H1 (cell line): ENCODE results near the gene BCL2L1. TPM values are rescaled to one million over a fixed set of nuclear protein-coding genes. Genes with fewer than 3 reads are reported as not detected.

Source experiments
- BACH1 ChIP-seq: IDR thresholded peaks from 2 replicates; pipeline ENCODE4 v1.6.1; 2012; ENCODE audit warnings: low read length, improper control_type of control experiment
- CBX8 ChIP-seq: fragments of 300-800, 300-1000 bp; sonication (generic); IDR thresholded peaks from 2 replicates; pipeline ENCODE4 v1.7.1; 2016; ENCODE audit warnings: low read depth, low read length, borderline replicate concordance
- CHD2 ChIP-seq: IDR thresholded peaks from 2 replicates; pipeline ENCODE4 v1.6.1; 2012; ENCODE audit warnings: low read length, improper control_type of control experiment
- GABPA ChIP-seq: IDR thresholded peaks from 2 replicates; pipeline ENCODE4 v1.6.1; 2011; ENCODE audit warnings: mild to moderate bottlenecking, low read length, moderate library complexity, borderline replicate concordance; ENCODE audit not compliant: insufficient read depth
- HDAC6 ChIP-seq: IDR thresholded peaks from one replicate; pipeline ENCODE4 v1.7.1; 2012; ENCODE audit warnings: low read depth, mild to moderate bottlenecking, inconsistent platforms, low read length, moderate library complexity
- SIRT6 ChIP-seq: IDR thresholded peaks from one replicate; pipeline ENCODE4 v1.7.1; 2012; ENCODE audit warnings: low read length, inconsistent platforms
- SUZ12 ChIP-seq: fragments of 200-600 bp; sonication (generic); IDR thresholded peaks from 2 replicates; pipeline ENCODE4 v1.6.1; 2012; ENCODE audit warnings: mild to moderate bottlenecking, inconsistent platforms, low read length, moderate library complexity, mixed read lengths
- TEAD4 ChIP-seq: IDR thresholded peaks from 2 replicates; pipeline ENCODE4 v1.6.1; 2012; ENCODE audit warnings: low read depth, low read length, inconsistent platforms, mixed read lengths
- YY1 ChIP-seq: IDR thresholded peaks from 2 replicates; pipeline ENCODE4 v1.6.1; 2011; ENCODE audit warnings: low read depth, mild to moderate bottlenecking, low read length
- ZNF274 ChIP-seq: IDR thresholded peaks from 2 replicates; pipeline ENCODE4 v1.7.0; 2012; ENCODE audit warnings: low read length, borderline replicate concordance; ENCODE audit errors: extremely low read depth
- polyA plus RNA-seq, 7 experiments: library from polyadenylated mRNA; depleted of rRNA in 3 of 7; stranded (reverse) in 5 of 7; unstranded in 2 of 7; fragments of >200 nt in 5 of 7; fragments of 200-250 nt in 2 of 7; gene quantifications; 1 replicate in 5 of 7; 2 replicates in 1 of 7; 4 replicates in 1 of 7; pipeline versions ENCODE4 v1.2.1 to v1.2.3, GENCODE V29; 2011 to 2013; ENCODE audit warnings: missing spikeins in 2 of 7, mixed read lengths in 2 of 7
- total RNA-seq: library from RNA; stranded (reverse); fragmentation: NEBNext Ultra II Directional; extraction: Animal tissue kit (Norgen Biotek cat#: 25700); gene quantifications from 2 replicates; pipeline ENCODE4 v1.2.1, GENCODE V29; 2021
- TF ChIP-seq, protein P1 (sequence below): fragments of 300-600 bp; sonication (generic); IDR thresholded peaks from 2 replicates; pipeline ENCODE4 v1.7.1; 2012; ENCODE audit warnings: low read length, moderate library complexity, mild to moderate bottlenecking, inconsistent platforms; ENCODE audit not compliant: insufficient replicate concordance
- TF ChIP-seq, protein P2 (sequence below): IDR thresholded peaks from 2 replicates; pipeline ENCODE4 v1.6.1; 2011; ENCODE audit warnings: low read length, improper control_type of control experiment

The BCL2L1 gene
- total and polyA plus RNA-seq, 2 of the 8 experiments (the other 6 are each of a cell fraction or from before 2014, with no cell fraction given): 64.9 to 66.1 TPM

DNA sequence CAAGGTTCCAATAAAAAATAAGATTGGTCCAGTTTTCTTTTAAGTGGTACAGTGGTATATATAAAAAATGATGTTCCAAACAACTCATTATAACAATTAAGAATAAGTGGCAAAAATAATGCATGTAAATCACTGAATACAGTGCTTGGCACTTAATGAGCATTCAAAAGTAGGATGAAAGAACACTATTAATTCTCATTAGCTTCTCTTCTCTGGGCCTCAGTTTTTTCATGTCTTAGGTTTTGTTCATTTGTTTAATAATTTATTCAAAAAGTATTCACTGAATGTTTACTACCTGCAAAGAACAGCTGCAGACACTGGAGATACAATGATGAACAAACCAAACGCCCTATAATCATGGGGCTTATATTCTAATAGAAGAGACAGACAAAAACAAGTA lies 21.1 kb downstream of the BCL2L1 start (continued):
- TF ChIP-seq, protein P1, sequence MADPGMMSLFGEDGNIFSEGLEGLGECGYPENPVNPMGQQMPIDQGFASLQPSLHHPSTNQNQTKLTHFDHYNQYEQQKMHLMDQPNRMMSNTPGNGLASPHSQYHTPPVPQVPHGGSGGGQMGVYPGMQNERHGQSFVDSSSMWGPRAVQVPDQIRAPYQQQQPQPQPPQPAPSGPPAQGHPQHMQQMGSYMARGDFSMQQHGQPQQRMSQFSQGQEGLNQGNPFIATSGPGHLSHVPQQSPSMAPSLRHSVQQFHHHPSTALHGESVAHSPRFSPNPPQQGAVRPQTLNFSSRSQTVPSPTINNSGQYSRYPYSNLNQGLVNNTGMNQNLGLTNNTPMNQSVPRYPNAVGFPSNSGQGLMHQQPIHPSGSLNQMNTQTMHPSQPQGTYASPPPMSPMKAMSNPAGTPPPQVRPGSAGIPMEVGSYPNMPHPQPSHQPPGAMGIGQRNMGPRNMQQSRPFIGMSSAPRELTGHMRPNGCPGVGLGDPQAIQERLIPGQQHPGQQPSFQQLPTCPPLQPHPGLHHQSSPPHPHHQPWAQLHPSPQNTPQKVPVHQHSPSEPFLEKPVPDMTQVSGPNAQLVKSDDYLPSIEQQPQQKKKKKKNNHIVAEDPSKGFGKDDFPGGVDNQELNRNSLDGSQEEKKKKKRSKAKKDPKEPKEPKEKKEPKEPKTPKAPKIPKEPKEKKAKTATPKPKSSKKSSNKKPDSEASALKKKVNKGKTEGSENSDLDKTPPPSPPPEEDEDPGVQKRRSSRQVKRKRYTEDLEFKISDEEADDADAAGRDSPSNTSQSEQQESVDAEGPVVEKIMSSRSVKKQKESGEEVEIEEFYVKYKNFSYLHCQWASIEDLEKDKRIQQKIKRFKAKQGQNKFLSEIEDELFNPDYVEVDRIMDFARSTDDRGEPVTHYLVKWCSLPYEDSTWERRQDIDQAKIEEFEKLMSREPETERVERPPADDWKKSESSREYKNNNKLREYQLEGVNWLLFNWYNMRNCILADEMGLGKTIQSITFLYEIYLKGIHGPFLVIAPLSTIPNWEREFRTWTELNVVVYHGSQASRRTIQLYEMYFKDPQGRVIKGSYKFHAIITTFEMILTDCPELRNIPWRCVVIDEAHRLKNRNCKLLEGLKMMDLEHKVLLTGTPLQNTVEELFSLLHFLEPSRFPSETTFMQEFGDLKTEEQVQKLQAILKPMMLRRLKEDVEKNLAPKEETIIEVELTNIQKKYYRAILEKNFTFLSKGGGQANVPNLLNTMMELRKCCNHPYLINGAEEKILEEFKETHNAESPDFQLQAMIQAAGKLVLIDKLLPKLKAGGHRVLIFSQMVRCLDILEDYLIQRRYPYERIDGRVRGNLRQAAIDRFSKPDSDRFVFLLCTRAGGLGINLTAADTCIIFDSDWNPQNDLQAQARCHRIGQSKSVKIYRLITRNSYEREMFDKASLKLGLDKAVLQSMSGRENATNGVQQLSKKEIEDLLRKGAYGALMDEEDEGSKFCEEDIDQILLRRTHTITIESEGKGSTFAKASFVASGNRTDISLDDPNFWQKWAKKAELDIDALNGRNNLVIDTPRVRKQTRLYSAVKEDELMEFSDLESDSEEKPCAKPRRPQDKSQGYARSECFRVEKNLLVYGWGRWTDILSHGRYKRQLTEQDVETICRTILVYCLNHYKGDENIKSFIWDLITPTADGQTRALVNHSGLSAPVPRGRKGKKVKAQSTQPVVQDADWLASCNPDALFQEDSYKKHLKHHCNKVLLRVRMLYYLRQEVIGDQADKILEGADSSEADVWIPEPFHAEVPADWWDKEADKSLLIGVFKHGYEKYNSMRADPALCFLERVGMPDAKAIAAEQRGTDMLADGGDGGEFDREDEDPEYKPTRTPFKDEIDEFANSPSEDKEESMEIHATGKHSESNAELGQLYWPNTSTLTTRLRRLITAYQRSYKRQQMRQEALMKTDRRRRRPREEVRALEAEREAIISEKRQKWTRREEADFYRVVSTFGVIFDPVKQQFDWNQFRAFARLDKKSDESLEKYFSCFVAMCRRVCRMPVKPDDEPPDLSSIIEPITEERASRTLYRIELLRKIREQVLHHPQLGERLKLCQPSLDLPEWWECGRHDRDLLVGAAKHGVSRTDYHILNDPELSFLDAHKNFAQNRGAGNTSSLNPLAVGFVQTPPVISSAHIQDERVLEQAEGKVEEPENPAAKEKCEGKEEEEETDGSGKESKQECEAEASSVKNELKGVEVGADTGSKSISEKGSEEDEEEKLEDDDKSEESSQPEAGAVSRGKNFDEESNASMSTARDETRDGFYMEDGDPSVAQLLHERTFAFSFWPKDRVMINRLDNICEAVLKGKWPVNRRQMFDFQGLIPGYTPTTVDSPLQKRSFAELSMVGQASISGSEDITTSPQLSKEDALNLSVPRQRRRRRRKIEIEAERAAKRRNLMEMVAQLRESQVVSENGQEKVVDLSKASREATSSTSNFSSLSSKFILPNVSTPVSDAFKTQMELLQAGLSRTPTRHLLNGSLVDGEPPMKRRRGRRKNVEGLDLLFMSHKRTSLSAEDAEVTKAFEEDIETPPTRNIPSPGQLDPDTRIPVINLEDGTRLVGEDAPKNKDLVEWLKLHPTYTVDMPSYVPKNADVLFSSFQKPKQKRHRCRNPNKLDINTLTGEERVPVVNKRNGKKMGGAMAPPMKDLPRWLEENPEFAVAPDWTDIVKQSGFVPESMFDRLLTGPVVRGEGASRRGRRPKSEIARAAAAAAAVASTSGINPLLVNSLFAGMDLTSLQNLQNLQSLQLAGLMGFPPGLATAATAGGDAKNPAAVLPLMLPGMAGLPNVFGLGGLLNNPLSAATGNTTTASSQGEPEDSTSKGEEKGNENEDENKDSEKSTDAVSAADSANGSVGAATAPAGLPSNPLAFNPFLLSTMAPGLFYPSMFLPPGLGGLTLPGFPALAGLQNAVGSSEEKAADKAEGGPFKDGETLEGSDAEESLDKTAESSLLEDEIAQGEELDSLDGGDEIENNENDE: no peak
- TF ChIP-seq CBX8 (no peak), GABPA (no peak), BACH1 (no peak), YY1 (no peak), ZNF274 (no peak), CHD2 (no peak), HDAC6 (no peak), TEAD4 (no peak), SIRT6 (no peak), SUZ12 (no peak)
- TF ChIP-seq, protein P2, sequence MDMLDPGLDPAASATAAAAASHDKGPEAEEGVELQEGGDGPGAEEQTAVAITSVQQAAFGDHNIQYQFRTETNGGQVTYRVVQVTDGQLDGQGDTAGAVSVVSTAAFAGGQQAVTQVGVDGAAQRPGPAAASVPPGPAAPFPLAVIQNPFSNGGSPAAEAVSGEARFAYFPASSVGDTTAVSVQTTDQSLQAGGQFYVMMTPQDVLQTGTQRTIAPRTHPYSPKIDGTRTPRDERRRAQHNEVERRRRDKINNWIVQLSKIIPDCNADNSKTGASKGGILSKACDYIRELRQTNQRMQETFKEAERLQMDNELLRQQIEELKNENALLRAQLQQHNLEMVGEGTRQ: no peak
